H9 (cell line): ENCODE data around the gene KCNH2. TPM values are rescaled to one million over a fixed set of nuclear protein-coding genes. Genes with fewer than 3 reads are reported as not detected.

Experiments used
- DNase-seq: peaks from one replicate; pipeline ENCODE4 v3.0.0-alpha.2; 2017
- H2AFZ ChIP-seq: one replicate; pipeline ENCODE4 v1.6.1; 2013; ENCODE audit warnings: mild to moderate bottlenecking, low read length, control low read depth, moderate library complexity
- H2AK5ac ChIP-seq: 2 replicates; pipeline ENCODE4 v1.6.1; 2013; ENCODE audit warnings: low read length, control low read depth, mixed read lengths; ENCODE audit not compliant: insufficient read length
- H2BK120ac ChIP-seq: one replicate; pipeline ENCODE4 v1.6.1; 2013; ENCODE audit warnings: low read depth, mild to moderate bottlenecking, low read length, control low read depth, inconsistent platforms; ENCODE audit not compliant: poor library complexity, severe bottlenecking
- H2BK12ac ChIP-seq: 2 replicates; pipeline ENCODE4 v1.6.1; 2013; ENCODE audit warnings: low read length, control low read depth, mixed read lengths, low read depth; ENCODE audit not compliant: insufficient read length
- H2BK15ac ChIP-seq: 2 replicates; pipeline ENCODE4 v1.6.1; 2013; ENCODE audit warnings: low read depth, low read length, control low read depth
- H2BK20ac ChIP-seq: one replicate; pipeline ENCODE4 v1.6.1; 2013; ENCODE audit warnings: low read depth, mild to moderate bottlenecking, low read length, control low read depth, inconsistent platforms; ENCODE audit not compliant: poor library complexity, severe bottlenecking
- H2BK5ac ChIP-seq: 2 replicates; pipeline ENCODE4 v1.6.1; 2013; ENCODE audit warnings: low read length, control low read depth, mixed read lengths; ENCODE audit not compliant: insufficient read length
- H3K14ac ChIP-seq: 2 replicates; pipeline ENCODE4 v1.6.1; 2013; ENCODE audit warnings: low read length, control low read depth; ENCODE audit not compliant: insufficient read depth
- H3K18ac ChIP-seq: 2 replicates; pipeline ENCODE4 v1.6.1; 2013; ENCODE audit warnings: low read depth, mild to moderate bottlenecking, mixed read lengths, low read length, control low read depth; ENCODE audit not compliant: insufficient read length
- H3K23ac ChIP-seq: 2 replicates; pipeline ENCODE4 v1.6.1; 2013; ENCODE audit warnings: low read length, control low read depth, mixed read lengths, low read depth; ENCODE audit not compliant: insufficient read length
- H3K23me2 ChIP-seq: 2 replicates; pipeline ENCODE4 v1.6.1; 2013; ENCODE audit warnings: low read depth, mild to moderate bottlenecking, mixed read lengths, low read length, control low read depth; ENCODE audit not compliant: insufficient read length, poor library complexity, severe bottlenecking
- H3K27ac ChIP-seq: 2 replicates; pipeline ENCODE4 v1.5.1; 2013; ENCODE audit warnings: low read length, control low read depth, mixed read lengths, low read depth; ENCODE audit not compliant: insufficient read length
- H3K27me3 ChIP-seq: 2 replicates; pipeline ENCODE4 v1.6.1; 2013; ENCODE audit warnings: low read length, control low read depth, inconsistent platforms; ENCODE audit not compliant: insufficient read depth
- H3K4ac ChIP-seq: 2 replicates; pipeline ENCODE4 v1.6.1; 2013; ENCODE audit warnings: low read depth, mild to moderate bottlenecking, control low read depth, inconsistent platforms, low read length, moderate library complexity
- H3K4me1 ChIP-seq: 2 replicates; pipeline ENCODE4 v1.6.1; 2013; ENCODE audit warnings: low read length, control low read depth, inconsistent platforms; ENCODE audit not compliant: insufficient read depth
- H3K4me2 ChIP-seq: 2 replicates; pipeline ENCODE4 v1.6.1; 2013; ENCODE audit warnings: low read length, control low read depth, mixed read lengths; ENCODE audit not compliant: insufficient read length, insufficient read depth
- H3K56ac ChIP-seq: 2 replicates; pipeline ENCODE4 v1.6.1; 2013; ENCODE audit warnings: low read depth, mild to moderate bottlenecking, mixed read lengths, low read length, control low read depth; ENCODE audit not compliant: insufficient read length
- H3K79me1 ChIP-seq: 2 replicates; pipeline ENCODE4 v1.6.1; 2013; ENCODE audit warnings: low read depth, mild to moderate bottlenecking, moderate library complexity, low read length, control low read depth, inconsistent platforms; ENCODE audit not compliant: insufficient read depth, poor library complexity, severe bottlenecking
- H3K79me2 ChIP-seq: 2 replicates; pipeline ENCODE4 v1.6.1; 2013; ENCODE audit warnings: low read length, control low read depth, inconsistent platforms; ENCODE audit not compliant: insufficient read depth
- H3K9ac ChIP-seq: 2 replicates; pipeline ENCODE4 v1.6.1; 2013; ENCODE audit warnings: low read length, control low read depth, mixed read lengths; ENCODE audit not compliant: insufficient read length; ENCODE audit errors: extremely low read depth
- H3K9me3 ChIP-seq: one replicate; pipeline ENCODE4 v1.6.1; 2013; ENCODE audit warnings: low read depth, low read length, inconsistent platforms; ENCODE audit not compliant: control insufficient read depth
- H3T11ph ChIP-seq: one replicate; pipeline ENCODE4 v1.6.1; 2013; ENCODE audit warnings: mild to moderate bottlenecking, low read length, control low read depth, inconsistent platforms
- H4K20me1 ChIP-seq: one replicate; pipeline ENCODE4 v1.6.1; 2013; ENCODE audit not compliant: control insufficient read depth, insufficient read length, insufficient read depth
- H4K5ac ChIP-seq: 2 replicates; pipeline ENCODE4 v1.6.1; 2013; ENCODE audit warnings: low read depth, mild to moderate bottlenecking, mixed read lengths, low read length, control low read depth; ENCODE audit not compliant: insufficient read length
- H4K8ac ChIP-seq: replicated peaks from 2 replicates; pipeline ENCODE4 v1.6.1; 2013; ENCODE audit warnings: low read length, control low read depth, mixed read lengths, low read depth; ENCODE audit not compliant: insufficient read length
- H4K91ac ChIP-seq: 2 replicates; pipeline ENCODE4 v1.6.1; 2013; ENCODE audit warnings: low read depth, mild to moderate bottlenecking, moderate library complexity, mixed read lengths, low read length, control low read depth; ENCODE audit not compliant: insufficient read length
- H3K27ac Mint-ChIP-seq, 3 experiments: 2 replicates in 2 of 3; 3 replicates in 1 of 3; pipeline ENCODE4 v1.8.0; 2020 to 2021; ENCODE audit warnings: mixed read lengths in 3 of 3, mild to moderate bottlenecking in 1 of 3, moderate library complexity in 1 of 3
- H3K27me3 Mint-ChIP-seq: 2 replicates; pipeline ENCODE4 v1.8.0; 2021; ENCODE audit warnings: low read depth, mild to moderate bottlenecking, moderate library complexity, mixed read lengths
- H3K36me3 Mint-ChIP-seq, 3 experiments: 2 replicates in 2 of 3; 3 replicates in 1 of 3; pipeline ENCODE4 v1.8.0; 2020 to 2021; ENCODE audit warnings: low read depth in 3 of 3, mixed read lengths in 3 of 3; ENCODE audit not compliant: insufficient read depth in 1 of 3
- H3K4me1 Mint-ChIP-seq, 2 experiments: 2 replicates each; pipeline ENCODE4 v1.8.0; 2020; ENCODE audit warnings: mixed read lengths in 2 of 2
- H3K4me3 Mint-ChIP-seq, 2 experiments: 2 replicates in 1 of 2; 3 replicates in 1 of 2; pipeline ENCODE4 v1.8.0; 2020 to 2021; ENCODE audit warnings: mild to moderate bottlenecking in 2 of 2, mixed read lengths in 2 of 2, moderate library complexity in 1 of 2
- H3K9me3 Mint-ChIP-seq, 2 experiments: 2 replicates in 1 of 2; 3 replicates in 1 of 2; pipeline ENCODE4 v1.8.0; 2020; ENCODE audit warnings: mild to moderate bottlenecking in 2 of 2, mixed read lengths in 2 of 2, moderate library complexity in 1 of 2
- WGBS: extraction: QIAGEN DNeasy Blood & Tissue Kit; methylation state at CpG from one replicate; pipeline ENCODE4 v1.1.7; 2013; ENCODE audit warnings: missing lambda C conversion rate, low lambda C conversion rate, mixed read lengths; ENCODE audit not compliant: insufficient read length; ENCODE audit errors: extremely low coverage; 5-methylcytosine and 5-hydroxymethylcytosine counted together
- total RNA-seq: library from RNA; stranded (reverse); gene quantifications from 2 replicates; pipeline ENCODE4 v1.2.1, GENCODE V29; 2021
- TF ChIP-seq, protein P1 (sequence below): fragments of 200-600 bp; sonication (generic); conservative IDR thresholded peaks from 3 replicates; pipeline ENCODE4 v1.8.0; 2021; ENCODE audit warnings: antibody characterized with exemption, mild to moderate bottlenecking

KCNH2 gene
- total RNA-seq, 1 experiment from 2014 or later = 4.5 TPM

DNA sequence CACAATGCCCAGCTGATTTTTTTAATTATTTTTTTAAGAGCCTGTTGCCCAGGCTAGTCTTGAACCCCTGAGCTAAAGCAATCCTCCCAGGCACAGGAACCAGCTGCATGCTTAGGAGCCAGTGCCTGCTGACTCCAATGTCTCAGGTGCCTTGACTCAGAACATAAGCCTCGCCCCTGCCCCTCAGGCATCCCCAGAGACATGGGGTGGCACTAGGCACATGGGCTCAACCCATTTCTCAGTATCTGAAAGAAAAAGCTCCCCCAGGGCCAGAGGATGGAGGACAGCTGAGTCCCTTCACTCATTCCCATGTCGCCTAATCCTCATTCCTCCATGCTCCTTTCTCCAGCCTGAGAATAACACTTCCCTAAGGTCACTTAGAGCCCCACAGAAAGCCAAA is 39.1 kb downstream of the KCNH2 start:
- Histone ChIP-seq H3K9me3 (no peaks in the 10 kb centered on the region), H2BK5ac (no peak overlapping the region), H3K18ac (no peak overlapping the region), H2BK12ac (no peak overlapping the region), H4K91ac (no peak overlapping the region), H4K8ac (no peak overlapping the region), H4K20me1 (no peaks in the 10 kb centered on the region), H3K79me2 (0 out of 2 replicates have a peak, but pooled peaks cover 1% of the 10 kb centered on the region), H3K79me1 (no peaks in the 10 kb centered on the region), H2AFZ (no peak overlapping the region), H3K14ac (no peak overlapping the region), H3K56ac (no peak overlapping the region), H3K9ac (no peak overlapping the region), H3K4ac (no peak overlapping the region), H3K27ac (no peak overlapping the region), H2BK15ac (no peak overlapping the region), H3K4me1 (no peaks in the 10 kb centered on the region), H4K5ac (no peak overlapping the region), H3T11ph (no peak overlapping the region), H2BK120ac (no peak overlapping the region), H2AK5ac (no peak overlapping the region), H3K23ac (no peak overlapping the region), H3K27me3 (no peaks in the 10 kb centered on the region), H2BK20ac (no peak overlapping the region), H3K23me2 (no peaks in the 10 kb centered on the region), H3K4me2 (no peak overlapping the region)
- no CpG with 5 or more reads among the region's 2 CpGs for WGBS
- no peak for DNase-seq
- Mint-ChIP-seq H3K4me3 (no peak overlapping the region), H3K36me3 (no peaks in the 10 kb centered on the region), H3K27me3 (peaks cover 15% of the 10 kb centered on the region), H3K27ac (no peak overlapping the region), H3K9me3 (no peaks in the 10 kb centered on the region), H3K4me1 (peaks cover 6% of the 10 kb centered on the region in 2 experiments; a peak in 3 of 4 replicates)
- TF ChIP-seq, protein P1, sequence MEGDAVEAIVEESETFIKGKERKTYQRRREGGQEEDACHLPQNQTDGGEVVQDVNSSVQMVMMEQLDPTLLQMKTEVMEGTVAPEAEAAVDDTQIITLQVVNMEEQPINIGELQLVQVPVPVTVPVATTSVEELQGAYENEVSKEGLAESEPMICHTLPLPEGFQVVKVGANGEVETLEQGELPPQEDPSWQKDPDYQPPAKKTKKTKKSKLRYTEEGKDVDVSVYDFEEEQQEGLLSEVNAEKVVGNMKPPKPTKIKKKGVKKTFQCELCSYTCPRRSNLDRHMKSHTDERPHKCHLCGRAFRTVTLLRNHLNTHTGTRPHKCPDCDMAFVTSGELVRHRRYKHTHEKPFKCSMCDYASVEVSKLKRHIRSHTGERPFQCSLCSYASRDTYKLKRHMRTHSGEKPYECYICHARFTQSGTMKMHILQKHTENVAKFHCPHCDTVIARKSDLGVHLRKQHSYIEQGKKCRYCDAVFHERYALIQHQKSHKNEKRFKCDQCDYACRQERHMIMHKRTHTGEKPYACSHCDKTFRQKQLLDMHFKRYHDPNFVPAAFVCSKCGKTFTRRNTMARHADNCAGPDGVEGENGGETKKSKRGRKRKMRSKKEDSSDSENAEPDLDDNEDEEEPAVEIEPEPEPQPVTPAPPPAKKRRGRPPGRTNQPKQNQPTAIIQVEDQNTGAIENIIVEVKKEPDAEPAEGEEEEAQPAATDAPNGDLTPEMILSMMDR = no peak
